ENCODE results near the gene IFITM10.

DNA sequence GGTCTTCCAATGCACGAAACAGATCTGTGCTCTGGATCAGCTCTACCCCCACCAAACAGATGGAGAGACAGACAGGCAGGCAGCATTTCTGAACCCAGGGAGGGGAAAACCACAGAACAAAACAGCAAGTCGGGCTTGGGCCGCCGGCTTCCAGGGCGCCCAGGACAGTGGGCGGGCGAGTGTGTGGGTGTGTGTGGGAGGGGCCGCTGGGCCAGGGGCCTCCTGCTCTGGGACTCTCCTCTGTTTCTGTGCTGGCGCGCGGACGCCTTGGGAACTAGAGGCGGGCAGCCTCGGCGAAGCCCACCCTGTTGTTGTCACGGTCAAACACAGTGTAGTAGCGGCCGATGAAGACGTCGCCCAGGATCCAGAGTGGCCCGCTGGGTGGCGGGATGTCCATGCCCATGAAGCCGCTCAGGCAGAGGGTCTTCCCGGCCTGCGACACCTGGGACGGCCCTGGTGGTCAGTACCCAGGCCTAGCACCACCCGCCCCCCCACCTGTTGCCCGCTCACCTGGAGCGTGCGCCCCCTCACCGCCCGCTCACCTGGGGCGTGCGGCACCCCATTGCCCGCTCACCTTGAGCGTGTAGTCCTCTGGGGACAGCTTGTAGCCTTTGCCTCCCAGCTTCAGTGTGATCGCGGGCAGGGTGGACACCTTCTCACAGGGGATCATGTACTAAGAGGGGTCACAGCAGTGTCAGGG, 3.0 kb upstream of the IFITM10 start:
- TF ChIP-seq EZH2 (IDR thresholded peaks at IDR 0.05; ENCODE audit: insufficient read depth, poor library complexity, severe bottlenecking): no peak
- TF ChIP-seq EZH2phosphoT487 (IDR thresholded peaks at IDR 0.05; ENCODE audit: insufficient read depth, low read depth): no peak

All from GM23248 (cell line).